Esophagus muscularis mucosa (tissue), 4 donors: ENCODE data around the gene WDR82. TPM values are rescaled to one million over a fixed set of nuclear protein-coding genes. Genes with fewer than 3 reads are reported as not detected.

Source experiments
- DNase-seq: peaks from one replicate; pipeline ENCODE4 v3.0.0-alpha.2; 2017; ENCODE audit errors: extremely low spot score
- H3K27ac ChIP-seq, 4 donors: fragments of 200-600 bp; sonication (generic); replicated peaks in 1 of 4; 1 replicate in 3 of 4; 2 replicates in 1 of 4; pipeline ENCODE4 v1.5.1; 2016 to 2019; ENCODE audit warnings: mild to moderate bottlenecking in 1 of 4
- H3K27me3 ChIP-seq, 4 donors: fragments of 200-600 bp; sonication (generic); one replicate each; pipeline versions ENCODE4 v1.5.1 to v1.6.0; 2016 to 2019
- H3K36me3 ChIP-seq, 4 donors: fragments of 200-600 bp; sonication (generic); one replicate each; pipeline ENCODE4 v1.5.1; 2016 to 2019
- H3K4me1 ChIP-seq, 4 donors: fragments of 200-600 bp; sonication (generic); one replicate each; pipeline ENCODE4 v1.5.1; 2016 to 2019
- H3K4me3 ChIP-seq, 4 donors: fragments of 200-600 bp; sonication (generic); 1 replicate in 2 of 4; 2 replicates in 2 of 4; pipeline ENCODE4 v1.5.1; 2016 to 2019; ENCODE audit warnings: mild to moderate bottlenecking in 4 of 4, moderate library complexity in 1 of 4
- H3K9me3 ChIP-seq, 4 donors: fragments of 200-600 bp; sonication (generic); 1 replicate in 3 of 4; 2 replicates in 1 of 4; pipeline ENCODE4 v1.5.1; 2016 to 2019
- EP300 ChIP-seq: sonication (generic); formaldehyde crosslinking; IDR thresholded peaks from one replicate; pipeline ENCODE4 v1.6.1; 2017; ENCODE audit warnings: antibody characterized with exemption
- POLR2A ChIP-seq: fragments of 450-650 bp; IDR thresholded peaks from one replicate; pipeline ENCODE4 v1.6.1; 2017; ENCODE audit warnings: antibody characterized with exemption, moderate library complexity, mild to moderate bottlenecking, low read depth
- POLR2AphosphoS5 ChIP-seq, 2 donors: sonication (generic); formaldehyde crosslinking; IDR thresholded peaks; one replicate each; pipeline ENCODE4 v1.6.1; 2017; ENCODE audit warnings: antibody characterized with exemption in 2 of 2
- whole genome bisulfite sequencing: methylation state at CpG from one replicate; pipeline ENCODE4 v1.1.5; 2018; 5-methylcytosine and 5-hydroxymethylcytosine counted together
- intact Hi-C: fragments of 100-400 bp; cut with DNase I; formaldehyde crosslinking; loops from one replicate; pipeline ENCODE4 v1.15.1; 2023
- total RNA-seq, 4 donors: library from RNA; depleted of rRNA; stranded (reverse); fragments of >200 nt; gene quantifications; one replicate each; pipeline versions ENCODE4 v1.1.0 to v1.2.1, GENCODE V29; 2016
- TF ChIP-seq, protein P1 (sequence below), 3 experiments: fragments of 200-600 bp in 2 of 3; fragments of 450-650 bp in 1 of 3; sonication (generic) in 2 of 3; IDR thresholded peaks; one replicate each; pipeline ENCODE4 v1.5.1; 2017 to 2019; ENCODE audit warnings: antibody characterized with exemption in 3 of 3, mild to moderate bottlenecking in 2 of 3, moderate library complexity in 1 of 3

The WDR82 gene
- total RNA-seq, 4 donors from 2014 or later = 62.6 to 101 (median 80.9) TPM

DNA sequence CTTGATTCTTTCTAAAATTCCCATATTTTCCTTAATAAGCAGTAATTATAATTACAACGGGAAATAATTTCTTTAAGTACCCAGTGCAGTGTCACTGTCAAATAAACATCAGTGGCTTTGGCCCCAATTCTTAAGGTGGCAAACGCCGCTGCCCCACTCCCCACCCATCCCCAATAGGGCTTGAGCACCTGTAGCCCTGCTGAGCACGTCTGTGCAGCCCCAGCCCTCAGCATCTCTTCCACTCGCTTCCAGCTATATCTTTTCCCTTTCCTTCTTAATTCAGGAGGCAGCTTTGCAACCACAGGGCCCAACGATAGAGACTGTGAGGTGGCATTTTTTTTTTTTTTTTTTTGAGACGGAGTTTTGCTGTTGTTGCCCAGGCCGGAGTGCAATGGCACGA is 23.8 kb downstream of the WDR82 start:
- Histone ChIP-seq H3K4me3 (no peak overlapping the region), H3K27me3 (no peaks in the 10 kb centered on the region), H3K27ac (peak overlapping the region in 1 of 4 donors; percentile 60), H3K36me3 (peaks cover 52 to 98% (median 95%) of the 10 kb centered on the region in 4 donors), H3K4me1 (peaks cover 0 to 45% (median 40%) of the 10 kb centered on the region in 4 donors), H3K9me3 (no peaks in the 10 kb centered on the region)
- intact Hi-C loops = no loop called here
- TF ChIP-seq, protein P1, sequence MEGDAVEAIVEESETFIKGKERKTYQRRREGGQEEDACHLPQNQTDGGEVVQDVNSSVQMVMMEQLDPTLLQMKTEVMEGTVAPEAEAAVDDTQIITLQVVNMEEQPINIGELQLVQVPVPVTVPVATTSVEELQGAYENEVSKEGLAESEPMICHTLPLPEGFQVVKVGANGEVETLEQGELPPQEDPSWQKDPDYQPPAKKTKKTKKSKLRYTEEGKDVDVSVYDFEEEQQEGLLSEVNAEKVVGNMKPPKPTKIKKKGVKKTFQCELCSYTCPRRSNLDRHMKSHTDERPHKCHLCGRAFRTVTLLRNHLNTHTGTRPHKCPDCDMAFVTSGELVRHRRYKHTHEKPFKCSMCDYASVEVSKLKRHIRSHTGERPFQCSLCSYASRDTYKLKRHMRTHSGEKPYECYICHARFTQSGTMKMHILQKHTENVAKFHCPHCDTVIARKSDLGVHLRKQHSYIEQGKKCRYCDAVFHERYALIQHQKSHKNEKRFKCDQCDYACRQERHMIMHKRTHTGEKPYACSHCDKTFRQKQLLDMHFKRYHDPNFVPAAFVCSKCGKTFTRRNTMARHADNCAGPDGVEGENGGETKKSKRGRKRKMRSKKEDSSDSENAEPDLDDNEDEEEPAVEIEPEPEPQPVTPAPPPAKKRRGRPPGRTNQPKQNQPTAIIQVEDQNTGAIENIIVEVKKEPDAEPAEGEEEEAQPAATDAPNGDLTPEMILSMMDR (IDR thresholded peaks at IDR 0.05) = no peak
- TF ChIP-seq EP300 (no peak), POLR2A (no peak), POLR2AphosphoS5 (IDR thresholded peaks at IDR 0.05) (no peak)
- 78% methylated on average over 9 of the region's 9 CpGs for WGBS
- DNase-seq = no peak

DNA sequence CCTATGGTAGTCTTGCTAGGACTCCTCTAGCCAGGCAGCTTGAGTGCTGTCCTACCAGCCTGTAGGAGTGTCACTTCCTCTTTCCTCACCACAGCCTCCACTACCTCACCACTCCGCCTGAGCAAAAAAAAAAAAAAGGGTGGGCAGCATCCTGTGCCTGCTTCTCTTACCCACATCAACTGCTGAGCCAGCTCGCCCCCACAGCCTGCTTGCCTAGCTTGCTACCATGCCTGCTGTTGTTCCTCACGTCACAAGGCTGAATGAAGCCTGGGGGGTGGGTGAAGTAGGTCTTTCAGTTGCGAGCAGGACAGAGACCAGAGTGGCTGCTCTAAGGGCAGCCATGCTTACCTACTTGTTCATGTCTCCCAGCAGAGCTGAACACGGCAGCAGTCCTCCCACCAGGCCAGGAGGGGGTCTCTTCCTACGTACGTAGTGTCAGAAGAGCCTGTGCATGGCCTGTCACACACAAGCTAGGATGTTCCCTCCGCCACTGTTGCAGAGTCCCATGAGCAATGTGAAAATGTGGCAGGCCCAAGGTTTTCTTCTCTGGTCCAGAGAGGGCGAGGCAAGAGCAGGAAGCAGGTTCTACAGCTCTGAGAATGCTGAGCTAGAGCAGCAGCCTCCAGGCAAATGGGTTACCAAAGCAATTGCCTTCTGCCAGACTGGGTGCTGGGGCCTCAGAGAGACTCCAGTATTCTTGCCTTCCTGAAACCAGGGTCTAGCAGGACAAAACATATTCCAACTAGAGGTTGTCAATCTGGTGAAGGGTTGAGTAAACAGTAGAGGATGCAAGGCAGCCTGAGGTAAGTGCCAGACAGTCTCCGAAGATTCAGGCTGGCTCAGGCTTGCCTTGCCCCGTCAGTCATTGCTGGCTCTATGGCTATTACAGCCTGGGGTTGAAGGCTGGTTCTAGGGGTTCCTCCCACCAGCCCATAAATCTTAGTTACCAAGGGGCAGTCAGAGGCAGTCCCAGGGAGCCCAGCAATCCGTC is 24.8 kb downstream of the WDR82 start:
- Histone ChIP-seq H3K36me3 (peaks cover 42 to 98% (median 95%) of the 10 kb centered on the region in 4 donors), H3K9me3 (no peaks in the 10 kb centered on the region), H3K27me3 (no peaks in the 10 kb centered on the region), H3K4me3 (no peak overlapping the region), H3K27ac (peak overlapping the region; percentile 28 to 62 (median 53)), H3K4me1 (peaks cover 0 to 42% (median 34%) of the 10 kb centered on the region in 4 donors)
- TF ChIP-seq, protein P1 (IDR thresholded peaks at IDR 0.05) = no peak
- no peak for TF ChIP-seq POLR2AphosphoS5 (IDR thresholded peaks at IDR 0.05)
- 57% methylated on average over 9 of the region's 12 CpGs for WGBS
- intact Hi-C loops = no loop called here
- DNase-seq = no peak

- no peak for DNase-seq
- Histone ChIP-seq H3K4me3 (no peak overlapping the region), H3K27ac (peak overlapping the region in 2 of 4 donors; percentile 18 to 31), H3K4me1 (peaks cover 6 to 50% (median 43%) of the 10 kb centered on the region in 4 donors), H3K9me3 (no peaks in the 10 kb centered on the region), H3K36me3 (peaks cover 12 to 74% (median 65%) of the 10 kb centered on the region in 4 donors), H3K27me3 (no peaks in the 10 kb centered on the region)
- intact Hi-C loops = no loop called here
- no peak for TF ChIP-seq EP300
- no peak for TF ChIP-seq POLR2A
- TF ChIP-seq POLR2AphosphoS5 (IDR thresholded peaks at IDR 0.05) = no peak
- TF ChIP-seq, protein P1 (IDR thresholded peaks at IDR 0.05) = no peak
- 82% methylated on average over 1 of the region's 1 CpG for WGBS
Observed at GRCh38 chr3:52250122-52250521, 28.3 kb downstream of the WDR82 start.

GRCh38 chr3:52249683-52250082 is 28.8 kb downstream of the WDR82 start:
- intact Hi-C loops = no loop called here
- TF ChIP-seq, protein P1 (IDR thresholded peaks at IDR 0.05) = no peak
- TF ChIP-seq POLR2A = no peak
- TF ChIP-seq EP300 = no peak
- no peak for TF ChIP-seq POLR2AphosphoS5 (IDR thresholded peaks at IDR 0.05)
- H3K36me3 ChIP-seq = peaks cover 9 to 70% (median 61%) of the 10 kb centered on the region in 4 donors
- no peaks in the 10 kb centered on the region for H3K9me3 ChIP-seq
- no peak overlapping the region for H3K4me3 ChIP-seq
- peak overlapping the region in 2 of 4 donors; percentile 18 to 31 for H3K27ac ChIP-seq
- WGBS = 89% methylated on average over 4 of the region's 6 CpGs
- no peak for DNase-seq
- H3K4me1 ChIP-seq = peaks cover 10 to 54% (median 46%) of the 10 kb centered on the region in 4 donors
- no peaks in the 10 kb centered on the region for H3K27me3 ChIP-seq
